DOHH2 (cell line): Measurements from ENCODE around the gene MGLL.

Source experiments
- CTCF ChIP-seq: fragments of 200-600 bp; sonication (generic); IDR thresholded peaks from one replicate; pipeline ENCODE4 v1.5.1; 2014; ENCODE audit warnings: antibody characterized with exemption, mild to moderate bottlenecking, low read depth, low read length; ENCODE audit not compliant: poor library complexity, severe bottlenecking
- EZH2phosphoT487 ChIP-seq: fragments of 200-600 bp; sonication (generic); IDR thresholded peaks from 2 replicates; pipeline ENCODE4 v1.6.1; 2017; ENCODE audit warnings: borderline replicate concordance, mild to moderate bottlenecking, antibody characterized with exemption, low read length, moderate library complexity, mixed read lengths

- TF ChIP-seq EZH2phosphoT487 (no peak), CTCF (no peak)
These were observed 2.0 kb downstream of the MGLL start for GRCh38 chr3:127820221-127820825.
